ENCODE measurements around the gene TMEM167A. TPM values are rescaled to one million over a fixed set of nuclear protein-coding genes. Genes with fewer than 3 reads are reported as not detected.

Gene TMEM167A
- polyA plus RNA-seq, 3 donors, result 50.3 to 337 (median 288) TPM

- DNase-seq, result no peak
- Histone ChIP-seq H2AFZ (ENCODE audit: insufficient read depth, low read depth, low read length, poor library complexity, severe bottlenecking) (no peak overlapping the region), H3K9me3 (replicated peaks in 1 of 2; ENCODE audit: control insufficient read depth in 1 of 2, insufficient read depth in 1 of 2, low read length in 2 of 2) (no peaks in the 10 kb centered on the region), H3K27ac (ENCODE audit: low read depth in 1 of 2, low read length in 2 of 2) (peak overlapping the region in 1 of 2 donors; percentile 6), H4K20me1 (ENCODE audit: insufficient read depth, low read length) (peaks cover 5% of the 10 kb centered on the region), H3K36me3 (replicated peaks in 1 of 2; ENCODE audit: control insufficient read depth in 1 of 2, insufficient read depth in 2 of 2, low read length in 2 of 2) (peaks cover 27 to 65% of the 10 kb centered on the region in 2 donors), H3K4me2 (replicated peaks; ENCODE audit: extremely low read depth, low read length, poor library complexity, severe bottlenecking) (no peak overlapping the region), H3K4me3 (replicated peaks in 1 of 3; ENCODE audit: low read depth in 2 of 3, low read length in 3 of 3) (no peak overlapping the region), H3K79me2 (ENCODE audit: insufficient read depth, low read length) (peaks cover 5% of the 10 kb centered on the region), H3K27me3 (ENCODE audit: control insufficient read depth in 2 of 2, insufficient read depth in 2 of 2, low read length in 2 of 2) (no peaks in the 10 kb centered on the region), H3K9ac (ENCODE audit: insufficient read depth, low read length, poor library complexity, severe bottlenecking) (no peak overlapping the region), H3K4me1 (ENCODE audit: control insufficient read depth in 1 of 2, insufficient read depth in 2 of 2, low read length in 2 of 2) (no peaks in the 10 kb centered on the region)
- no peak for TF ChIP-seq CTCF (IDR thresholded peaks at IDR 0.05)
- H3K27me3 Mint-ChIP-seq (ENCODE audit: low read depth in 3 of 3), result no peaks in the 10 kb centered on the region
- H3K4me1 Mint-ChIP-seq, result no peaks in the 10 kb centered on the region
- H3K36me3 Mint-ChIP-seq, result peaks cover 56 to 64% of the 10 kb centered on the region in 2 donors
- intact Hi-C loops (cut with micrococcal nuclease), result no loop called here
- H3K27ac Mint-ChIP-seq, result peak overlapping the region in 1 of 7 donors; percentile 10
- peaks cover 0 to 2% (median 0%) of the 10 kb centered on the region in 7 donors for H3K9me3 Mint-ChIP-seq
- 100% methylated on average over 1 of the region's 4 CpGs for WGBS (ENCODE audit: insufficient coverage)
- no peak overlapping the region for H3K4me3 Mint-ChIP-seq
These were observed 26.4 kb downstream of the TMEM167A start for GRCh38 chr5:83050723-83051340.

DNA sequence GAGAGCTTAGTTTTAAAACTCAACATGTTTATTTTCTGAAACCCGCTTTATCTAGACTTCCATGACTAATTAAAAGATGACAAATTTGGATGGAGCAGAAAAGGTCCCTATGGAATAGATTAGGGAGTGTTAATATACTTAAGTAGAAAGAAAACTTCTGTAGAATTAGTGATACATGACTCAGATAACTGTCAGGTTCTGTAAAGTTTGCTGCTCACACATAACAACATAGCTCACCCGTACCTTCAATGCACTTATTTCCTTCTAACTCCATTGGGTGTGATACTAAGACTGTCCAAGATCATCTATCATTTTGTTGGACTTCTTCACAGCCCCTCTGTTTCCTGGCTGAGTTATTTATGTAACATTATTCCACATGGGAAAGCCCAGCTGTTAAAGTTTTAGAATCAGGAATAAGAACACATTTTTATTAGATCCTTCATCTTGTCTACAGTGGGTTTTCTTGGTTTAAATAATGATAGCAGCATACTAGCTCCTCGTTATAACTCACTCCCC, 27.8 kb downstream of the TMEM167A start:
- Mint-ChIP-seq H3K27me3 (ENCODE audit: low read depth in 3 of 3) (peaks cover 0 to 2% (median 0%) of the 10 kb centered on the region in 3 donors), H3K27ac (no peak overlapping the region)

More for the DNA sequence above, 27.8 kb downstream of the TMEM167A start:
- Mint-ChIP-seq H3K4me1 (no peaks in the 10 kb centered on the region), H3K4me3 (no peak overlapping the region), H3K36me3 (peaks cover 44 to 51% of the 10 kb centered on the region in 2 donors), H3K9me3 (peaks cover 0 to 2% (median 0%) of the 10 kb centered on the region in 7 donors)
- Histone ChIP-seq H4K20me1 (ENCODE audit: insufficient read depth, low read length) (no peaks in the 10 kb centered on the region), H3K36me3 (replicated peaks in 1 of 2; ENCODE audit: control insufficient read depth in 1 of 2, insufficient read depth in 2 of 2, low read length in 2 of 2) (peaks cover 20 to 51% of the 10 kb centered on the region in 2 donors), H3K4me3 (replicated peaks in 1 of 3; ENCODE audit: low read depth in 2 of 3, low read length in 3 of 3) (no peak overlapping the region), H3K9ac (ENCODE audit: insufficient read depth, low read length, poor library complexity, severe bottlenecking) (no peak overlapping the region), H3K79me2 (ENCODE audit: insufficient read depth, low read length) (no peaks in the 10 kb centered on the region), H3K4me1 (ENCODE audit: control insufficient read depth in 1 of 2, insufficient read depth in 2 of 2, low read length in 2 of 2) (no peaks in the 10 kb centered on the region), H3K9me3 (replicated peaks in 1 of 2; ENCODE audit: control insufficient read depth in 1 of 2, insufficient read depth in 1 of 2, low read length in 2 of 2) (no peaks in the 10 kb centered on the region), H3K27me3 (ENCODE audit: control insufficient read depth in 2 of 2, insufficient read depth in 2 of 2, low read length in 2 of 2) (no peaks in the 10 kb centered on the region), H2AFZ (ENCODE audit: insufficient read depth, low read depth, low read length, poor library complexity, severe bottlenecking) (no peak overlapping the region), H3K27ac (ENCODE audit: low read depth in 1 of 2, low read length in 2 of 2) (no peak overlapping the region), H3K4me2 (replicated peaks; ENCODE audit: extremely low read depth, low read length, poor library complexity, severe bottlenecking) (no peak overlapping the region)
- intact Hi-C loops (cut with micrococcal nuclease), result no loop called here
- no CpG with 5 or more reads among the region's 3 CpGs for WGBS (ENCODE audit: insufficient coverage)
- no peak for TF ChIP-seq CTCF (IDR thresholded peaks at IDR 0.05)
- no peak for DNase-seq

Data from CD14-positive monocyte (primary cell).